NCI-H748 (cell line): ENCODE results near the gene SDHAF3.
A peak's percentile ranks its signal among the peaks of the same experiment; 100 is the strongest.

Experiments
- DNase-seq: peaks from one replicate; lab custom pipeline; 2025; ENCODE audit not compliant: unreplicated experiment; lab: John Stamatoyannopoulos, UW

The SDHAF3 gene

DNA sequence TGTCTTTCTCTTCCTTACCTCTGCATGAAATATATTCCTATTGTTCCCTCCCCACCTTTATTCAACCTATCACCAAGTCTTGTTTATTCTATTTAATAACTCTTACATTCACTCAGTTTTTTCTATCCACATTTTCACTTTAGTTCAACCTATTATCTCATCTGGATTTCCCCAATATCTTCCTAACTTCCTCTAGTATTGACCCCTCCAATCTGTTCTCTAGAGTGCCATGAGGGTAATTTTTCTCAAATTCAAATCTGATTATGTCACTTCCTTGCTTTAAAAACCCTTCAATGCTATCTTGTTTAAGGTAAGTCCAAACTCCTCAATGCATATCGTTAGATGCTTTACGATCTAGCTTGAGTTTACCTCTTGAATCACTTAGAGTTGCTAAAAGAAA, 86.5 kb downstream of the SDHAF3 start:
- no peak for DNase-seq

DNA sequence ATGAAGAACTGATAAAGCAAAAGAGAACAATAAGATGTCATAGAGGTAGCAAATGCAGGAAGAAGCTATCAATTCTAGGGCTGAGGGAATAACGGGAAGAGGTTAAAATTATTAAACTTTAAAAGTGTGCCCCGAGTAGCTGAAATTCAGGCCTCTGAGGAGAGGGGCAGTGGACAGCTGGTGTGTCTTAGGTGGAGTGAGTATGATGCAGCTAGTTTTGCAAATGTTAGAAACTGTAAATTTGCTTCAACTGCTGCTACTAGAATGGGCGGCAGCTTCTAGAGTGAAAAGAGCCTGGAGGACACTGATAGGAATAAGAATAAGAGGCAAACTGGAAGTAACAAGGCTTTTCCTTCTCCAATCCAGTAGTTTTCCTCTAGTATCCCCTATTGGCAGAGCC, 87.3 kb downstream of the SDHAF3 start:
- DNase-seq = no peak

- peak; percentile 83 for DNase-seq
Measured at GRCh38 chr7:97215556-97215955, 98.1 kb downstream of the SDHAF3 start.

DNA sequence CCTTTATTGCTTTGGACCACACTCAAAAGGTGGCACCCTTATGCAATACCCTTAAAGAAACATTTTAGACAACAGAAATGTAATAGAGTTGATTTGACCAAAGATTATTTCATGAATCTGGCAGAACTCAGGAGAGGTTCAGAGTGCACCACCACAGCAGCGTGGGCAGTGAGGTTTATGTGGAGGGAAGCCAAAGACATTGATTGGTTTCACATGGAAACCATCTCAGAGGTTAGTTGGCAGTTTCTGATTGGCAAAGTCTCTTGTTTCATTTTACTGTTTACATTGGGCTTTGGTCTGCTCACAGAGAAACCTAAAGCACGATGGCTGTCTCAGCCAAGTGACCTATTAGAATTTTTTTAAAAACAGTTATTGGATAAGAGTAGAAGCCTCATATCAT, 101.3 kb downstream of the SDHAF3 start:
- DNase-seq = peak; percentile 14

GRCh38 chr7:97219237-97219636, 101.7 kb downstream of the SDHAF3 start:
- no peak for DNase-seq

DNA sequence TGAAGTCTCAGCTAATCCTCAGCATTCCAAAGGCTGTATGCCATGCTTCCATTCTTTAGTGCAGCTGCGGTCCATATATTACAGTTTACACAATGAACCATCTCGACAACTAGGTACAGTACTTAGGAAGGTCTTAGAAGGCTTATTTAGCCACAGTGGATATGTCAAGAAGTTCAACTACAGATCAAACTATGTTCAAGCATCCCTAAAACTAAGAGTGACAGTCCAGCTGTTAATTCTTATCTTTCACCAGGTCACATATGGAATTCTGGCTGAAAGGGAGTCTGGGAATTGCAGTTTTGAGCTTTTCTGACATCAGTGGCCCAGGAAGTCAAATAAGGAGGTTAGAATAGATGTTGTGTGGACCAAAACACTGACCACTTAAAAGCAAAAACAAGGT, 106.8 kb downstream of the SDHAF3 start:
- DNase-seq = no peak

DNA sequence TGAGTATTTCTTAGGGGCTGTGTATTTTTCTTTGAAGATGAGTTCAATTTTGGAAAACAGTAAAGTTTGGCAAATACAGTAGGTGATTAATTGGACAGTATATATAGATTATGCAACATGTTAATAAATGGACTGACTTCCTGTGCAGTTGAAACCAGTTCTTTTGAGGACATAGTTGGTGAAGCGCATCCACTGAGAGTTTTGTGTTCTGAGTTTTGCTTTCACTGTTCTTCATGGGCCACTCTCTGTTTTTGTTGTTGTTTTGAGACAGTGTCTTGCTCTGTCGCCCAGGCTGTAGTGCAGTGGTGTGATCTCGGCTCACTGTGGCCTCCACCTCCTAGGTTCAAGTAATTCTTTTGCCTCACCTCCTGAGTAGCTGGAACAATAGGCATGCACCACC, 109.0 kb downstream of the SDHAF3 start:
- DNase-seq = no peak
